ENCODE data around the gene PRKACB.
"Not testable (repeated sequence)": the region's sequence is repeated elsewhere in the genome, so short reads cannot be mapped to it uniquely, and the experiment has no call there.

The PRKACB gene

GRCh38 chr1:84224905-84225304 lies 80.8 kb downstream of the PRKACB start:
- no peak for DNase-seq

- DNase-seq: peak in 1 of 2 experiments; percentile 34
Measured at GRCh38 chr1:84225646-84226045, 81.6 kb downstream of the PRKACB start.

DNA sequence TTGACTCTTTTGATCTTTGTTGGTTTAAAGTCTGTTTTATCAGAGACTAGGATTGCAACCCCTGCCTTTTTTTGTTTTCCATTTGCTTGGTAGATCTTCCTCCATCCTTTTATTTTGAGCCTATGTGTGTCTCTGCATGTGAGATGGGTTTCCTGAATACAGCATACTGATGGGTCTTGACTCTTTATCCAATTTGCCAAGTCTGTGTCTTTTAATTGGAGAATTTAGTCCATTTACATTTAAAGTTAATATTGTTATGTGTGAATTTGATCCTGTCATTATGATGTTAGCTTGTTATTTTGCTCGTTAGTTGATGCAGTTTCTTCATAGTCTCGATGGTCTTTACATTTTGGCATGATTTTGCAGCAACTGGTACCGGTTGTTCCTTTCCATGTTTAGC lies 88.6 kb downstream of the PRKACB start:
- DNase-seq: not testable (repeated sequence)

DNA sequence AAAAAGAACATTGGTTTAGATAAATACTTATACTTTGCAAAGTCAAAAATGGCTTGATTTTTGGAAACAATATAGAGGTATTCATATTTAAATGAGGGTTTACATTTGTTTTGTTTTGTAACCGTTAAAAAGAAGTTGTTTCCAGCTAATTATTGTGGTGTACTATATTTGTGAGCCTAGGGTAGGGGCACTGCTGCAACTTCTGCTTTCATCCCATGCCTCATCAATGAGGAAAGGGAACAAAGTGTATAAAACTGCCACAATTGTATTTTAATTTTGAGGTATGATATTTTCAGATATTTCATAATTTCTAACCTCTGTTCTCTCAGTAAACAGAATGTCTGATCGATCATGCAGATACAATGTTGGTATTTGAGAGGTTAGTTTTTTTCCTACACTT lies 92.2 kb downstream of the PRKACB start:
- no peak for DNase-seq

- DNase-seq: no peak
Measured at GRCh38 chr1:84242641-84243040, 98.6 kb downstream of the PRKACB start.

DNA sequence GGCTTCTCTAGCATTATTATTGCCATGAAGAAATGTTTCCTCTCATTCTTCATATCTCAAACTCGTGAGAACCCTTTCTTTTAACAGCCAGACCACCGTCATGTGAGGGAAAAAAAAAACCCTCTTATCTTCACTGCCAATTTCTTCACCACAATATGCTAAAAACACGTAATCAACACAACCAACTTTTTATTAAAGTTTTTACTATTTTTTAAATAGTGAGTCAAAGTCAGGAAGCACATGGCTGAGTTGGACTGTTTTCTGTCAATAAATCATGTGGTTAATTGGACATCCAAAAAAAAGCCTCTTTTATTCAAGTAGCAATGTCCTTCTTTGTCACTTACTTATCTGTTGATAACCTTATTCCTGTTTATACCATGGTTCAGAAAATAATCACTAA lies 101.5 kb downstream of the PRKACB start:
- no peak for DNase-seq

DNA sequence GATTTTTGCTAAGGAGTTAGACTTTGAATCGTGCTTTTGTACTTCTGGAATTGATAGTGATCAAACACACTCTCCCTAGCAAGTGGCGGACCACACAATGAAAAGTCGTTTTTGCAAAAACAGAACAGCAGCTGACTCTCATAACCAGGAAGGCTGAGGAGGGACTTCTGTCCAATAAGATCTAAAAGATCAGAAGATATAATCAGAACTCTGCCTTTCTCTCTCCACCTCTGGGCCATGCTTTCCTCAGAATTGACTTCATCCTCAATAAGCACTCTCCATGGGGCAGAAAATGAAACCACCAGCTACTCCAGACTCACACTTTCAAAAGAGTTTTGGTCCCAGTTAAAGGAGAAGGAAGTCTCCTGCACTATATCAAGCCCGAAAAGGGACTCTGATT lies 102.1 kb downstream of the PRKACB start:
- no peak for DNase-seq

DNA sequence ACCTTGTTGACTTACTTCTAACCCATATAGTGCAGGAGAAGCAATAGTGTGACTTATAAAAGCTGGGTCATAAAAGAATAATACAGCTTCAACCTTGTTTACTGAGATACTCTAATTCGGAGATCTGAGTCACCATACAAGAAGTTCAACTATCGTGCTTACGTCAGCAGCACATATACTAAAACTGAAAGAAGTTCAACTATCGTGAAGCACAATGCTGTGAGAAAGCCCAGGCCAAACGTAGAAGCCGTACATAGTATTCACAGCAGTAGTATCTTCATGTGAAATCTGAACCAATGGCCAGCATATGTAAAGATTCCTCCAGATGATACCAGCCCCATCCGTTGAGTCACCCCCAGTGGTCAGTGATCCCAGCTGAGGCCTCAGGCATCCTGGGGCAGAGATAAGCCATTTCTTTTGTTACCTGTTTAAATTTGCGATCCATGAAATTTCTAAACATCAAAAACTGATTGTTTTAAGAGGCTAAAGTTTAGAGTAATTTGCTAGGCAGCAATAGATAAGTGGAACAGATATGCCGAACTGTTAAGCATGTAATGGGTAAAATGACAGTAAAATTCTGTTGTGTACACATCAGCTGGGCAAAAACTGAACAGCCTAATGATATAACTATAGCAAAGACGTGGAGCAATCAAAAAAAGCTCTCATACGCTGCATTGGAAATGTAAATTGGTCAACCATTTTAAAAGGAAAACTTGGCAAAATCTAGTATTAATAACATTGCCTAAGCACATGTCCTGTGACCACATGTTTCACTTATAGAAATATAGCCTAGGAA lies 103.6 kb downstream of the PRKACB start:
- DNase-seq: no peak

DNA sequence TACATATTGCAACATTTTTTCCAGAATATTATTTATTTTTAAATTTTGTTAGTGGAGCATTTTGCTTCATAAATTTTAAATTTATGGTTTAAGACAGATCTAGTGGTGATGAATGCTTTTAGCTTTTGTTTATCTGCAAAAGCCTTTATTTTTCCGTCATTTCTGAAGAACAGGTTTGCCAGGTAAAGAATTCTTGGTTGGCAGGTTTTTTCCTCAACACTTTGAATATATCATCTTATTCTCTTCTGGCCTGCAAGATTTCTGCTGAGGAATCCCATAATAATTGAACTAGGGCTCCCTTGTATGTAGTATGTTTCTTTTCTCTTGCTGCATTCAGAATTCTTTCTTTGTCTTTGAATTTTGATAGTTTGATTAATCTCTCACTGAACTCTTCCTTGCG lies 106.6 kb downstream of the PRKACB start:
- no peak for DNase-seq

- DNase-seq: no peak
Measured at GRCh38 chr1:84253036-84253435, 109.0 kb downstream of the PRKACB start.

DNA sequence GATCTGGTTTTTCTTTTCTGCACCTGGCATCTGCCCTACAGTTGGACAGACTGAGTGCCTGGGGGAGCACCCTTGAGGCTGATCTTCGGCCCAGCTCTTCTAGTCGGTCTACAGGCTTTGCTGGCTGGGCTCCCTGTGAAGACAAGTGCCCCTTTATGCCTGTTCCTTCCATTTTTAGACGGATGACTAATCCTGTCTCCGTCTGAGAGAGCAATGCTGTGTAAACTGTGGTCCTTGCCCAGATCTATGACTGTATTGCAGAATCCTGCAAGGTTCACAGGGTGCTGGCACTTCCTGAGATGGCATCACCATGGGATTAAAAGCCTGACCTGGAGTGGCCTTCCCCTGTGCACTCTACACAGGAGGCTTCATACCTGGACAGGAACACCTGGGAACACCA lies 109.8 kb downstream of the PRKACB start:
- no peak for DNase-seq

- no peak for DNase-seq
Measured at GRCh38 chr1:84254703-84255238, 110.7 kb downstream of the PRKACB start.

DNA sequence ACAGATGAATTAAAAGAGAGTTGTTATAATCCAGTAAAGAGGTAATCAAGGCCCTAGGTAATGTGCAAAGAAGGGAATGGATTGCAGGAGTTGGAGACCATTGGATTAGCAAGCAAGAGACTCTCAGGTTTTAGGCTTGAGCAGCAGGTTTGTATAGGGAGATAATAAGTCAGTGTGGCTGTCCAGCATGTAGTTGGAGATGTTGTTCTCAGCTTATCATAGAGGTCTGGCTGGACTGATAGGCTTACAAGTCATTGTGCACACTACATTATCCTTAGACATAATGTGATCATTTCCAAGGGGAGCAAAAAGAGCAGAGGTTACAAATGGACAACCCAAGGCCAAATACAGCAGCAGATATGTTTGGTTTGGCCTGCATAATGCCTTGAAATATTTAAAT lies 111.5 kb downstream of the PRKACB start:
- no peak for DNase-seq

GRCh38 chr1:84257617-84258016 lies 113.5 kb downstream of the PRKACB start:
- no peak for DNase-seq

DNA sequence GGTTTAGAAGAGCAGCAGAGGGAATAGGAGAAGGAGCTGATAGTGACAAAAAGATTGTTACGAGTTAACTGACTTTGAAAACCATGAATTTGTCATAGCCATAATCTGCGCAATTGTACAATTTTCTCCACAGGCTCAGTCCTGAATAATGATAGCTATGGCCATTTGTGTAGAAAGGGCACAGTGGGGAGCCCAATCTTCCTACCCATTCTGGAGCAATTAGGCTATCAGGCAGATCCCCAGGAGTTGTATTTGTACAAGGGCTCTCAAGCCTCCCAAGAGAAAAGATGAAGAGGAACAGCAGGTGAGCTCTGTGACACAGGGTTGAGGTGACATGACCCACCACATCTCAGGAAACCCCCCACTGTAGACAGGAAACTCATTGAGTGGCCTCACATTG lies 115.3 kb downstream of the PRKACB start:
- no peak for DNase-seq

DNA sequence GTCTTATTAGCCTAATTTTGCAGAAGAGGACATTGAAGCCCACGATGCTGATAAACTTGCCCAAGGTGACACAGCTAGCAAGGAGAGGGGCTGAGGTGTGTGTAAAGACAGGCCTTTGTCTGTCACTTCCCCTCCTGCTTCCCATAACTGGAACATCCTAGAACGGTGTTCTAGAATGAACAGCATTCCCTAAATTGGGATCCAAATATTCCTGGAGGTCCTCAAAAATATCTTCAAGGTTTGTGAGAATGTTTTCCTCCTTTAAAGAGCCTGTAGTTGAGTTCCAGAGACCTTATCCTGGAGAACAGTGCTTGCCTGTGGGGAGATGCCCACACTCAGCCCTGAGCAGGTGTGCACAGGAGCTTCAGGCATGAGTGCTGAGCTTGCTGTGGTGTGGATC lies 115.9 kb downstream of the PRKACB start:
- DNase-seq: no peak

- no peak for DNase-seq
Measured at GRCh38 chr1:84260852-84261518, 116.9 kb downstream of the PRKACB start.

- no peak for DNase-seq
Measured at GRCh38 chr1:84264961-84265360, 120.9 kb downstream of the PRKACB start.

DNA sequence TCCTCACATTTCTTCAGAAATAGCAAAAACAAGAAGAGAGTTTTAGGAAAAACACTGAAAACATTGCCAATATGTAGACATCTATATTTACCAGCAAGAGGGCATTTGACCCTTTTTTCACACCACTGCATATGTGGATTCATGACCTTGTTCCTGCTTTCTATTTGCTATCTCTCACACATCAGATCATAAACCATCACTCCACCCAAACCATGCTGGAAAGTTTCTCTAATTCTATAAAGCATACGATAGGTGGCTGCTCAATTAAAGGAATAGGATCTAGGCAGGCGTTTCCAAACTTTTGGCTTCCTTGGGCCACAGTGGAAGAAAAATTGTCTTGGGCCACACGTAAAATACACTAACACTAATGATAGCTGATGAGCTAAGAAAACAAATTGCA lies 121.8 kb downstream of the PRKACB start:
- DNase-seq: no peak

- DNase-seq: no peak
Measured at GRCh38 chr1:84266748-84267147, 122.7 kb downstream of the PRKACB start.

DNA sequence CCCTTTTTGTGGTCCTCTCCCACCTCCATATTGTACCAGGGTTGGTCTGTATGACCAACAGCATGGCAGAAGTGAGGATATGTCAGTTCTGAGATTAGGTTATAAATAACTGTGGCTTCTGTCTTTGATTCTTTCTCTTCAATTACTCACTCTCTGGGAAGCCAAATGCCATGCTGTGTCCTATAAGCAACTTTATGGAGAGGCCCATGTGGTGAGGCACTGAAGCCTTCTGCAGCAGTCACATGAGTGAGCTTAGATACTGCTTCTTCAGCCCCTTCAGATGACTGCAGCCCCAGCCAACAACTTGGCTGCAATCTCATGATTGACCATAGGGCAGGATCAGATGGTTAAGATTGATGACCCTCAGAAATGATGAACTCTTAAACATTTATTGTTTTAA lies 123.4 kb downstream of the PRKACB start:
- DNase-seq: no peak

DNA sequence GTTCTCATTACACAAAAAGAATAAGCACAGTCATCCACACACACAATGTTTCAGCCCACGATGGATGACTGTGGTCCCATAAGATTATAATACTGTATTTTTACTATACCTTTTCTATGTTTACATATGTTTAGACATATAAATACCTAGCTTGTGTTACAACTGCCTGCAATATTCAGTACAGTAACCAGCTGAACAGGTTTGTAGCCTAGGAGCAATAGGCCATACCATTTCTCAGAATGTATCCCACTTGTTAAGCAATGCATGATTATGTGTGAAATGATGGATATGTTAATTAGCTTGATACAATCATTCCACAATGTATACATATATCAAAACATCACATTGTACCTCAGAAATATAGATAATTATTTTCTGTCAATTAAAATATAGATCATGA lies 124.3 kb downstream of the PRKACB start:
- DNase-seq: no peak

- no peak for DNase-seq
Measured at GRCh38 chr1:84269306-84269705, 125.2 kb downstream of the PRKACB start.

DNA sequence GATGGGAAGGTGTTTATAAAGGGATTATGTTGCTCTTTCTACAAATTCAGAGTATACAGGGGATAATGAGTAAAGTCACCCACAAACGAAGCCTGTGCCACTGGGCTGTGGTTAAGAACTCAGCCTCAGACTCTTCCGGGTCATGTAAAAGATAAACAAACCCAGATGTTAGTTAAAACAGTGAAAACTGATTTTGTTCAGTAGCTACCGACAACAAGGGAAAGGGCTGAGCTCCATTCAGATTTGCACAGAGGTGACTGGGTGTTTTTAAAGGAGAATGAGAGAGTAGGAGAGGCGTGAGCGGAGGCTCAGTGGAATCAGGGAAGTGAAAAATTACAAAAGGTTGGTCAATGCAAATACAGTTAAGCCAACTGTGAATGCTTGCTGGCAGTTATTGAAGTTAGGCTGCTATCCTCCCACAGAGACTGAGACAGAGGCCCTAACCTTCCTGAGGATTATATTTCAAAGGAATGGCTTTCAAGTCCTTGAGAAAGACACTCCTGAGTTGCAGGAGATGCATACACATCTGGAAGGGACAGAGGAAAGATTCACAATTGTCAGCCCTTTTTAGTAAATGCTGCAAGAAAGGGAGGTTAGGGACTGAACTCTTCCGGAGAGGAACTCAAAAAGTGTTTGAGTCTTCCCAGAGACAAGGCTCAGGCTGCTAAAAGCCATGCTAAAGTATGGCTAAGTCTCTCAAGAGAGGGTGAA lies 127.5 kb downstream of the PRKACB start:
- no peak for DNase-seq

All from NCI-H524 (cell line).